ENCODE results near the gene SLC15A1. TPM values are rescaled to one million over a fixed set of nuclear protein-coding genes. Genes with fewer than 3 reads are reported as not detected.

The SLC15A1 gene
- total RNA-seq, 1 experiment from 2014 or later = 2.6 TPM

GRCh38 chr13:98652276-98652675 is 100.2 kb downstream of the SLC15A1 start (continued):
- TF ChIP-seq FOSL1 (IDR thresholded peaks at IDR 0.05; ENCODE audit: low read depth) (no peak), CEBPB (IDR thresholded peaks at IDR 0.05; ENCODE audit: low read depth) (no peak), MAX (IDR thresholded peaks at IDR 0.05) (no peak), ATF3 (IDR thresholded peaks at IDR 0.05) (no peak), ZBTB33 (IDR thresholded peaks at IDR 0.05; ENCODE audit: extremely low read depth, insufficient replicate concordance, low read length) (no peak)

- POLR2A ChIA-PET = no interaction called here
- Histone ChIP-seq H3K79me2 (ENCODE audit: insufficient read depth, low read length) (no peaks in the 10 kb centered on the region), H3K36me3 (ENCODE audit: control insufficient read depth in 1 of 2, insufficient read depth in 2 of 2, low read length in 2 of 2) (no peaks in the 10 kb centered on the region), H3K27ac (ENCODE audit: low read depth, low read length) (no peak overlapping the region), H4K20me1 (ENCODE audit: insufficient read depth) (no peaks in the 10 kb centered on the region), H3K4me3 (replicated peaks in 1 of 2; ENCODE audit: low read depth in 1 of 2, low read length in 2 of 2) (no peak overlapping the region), H3K27me3 (ENCODE audit: insufficient read depth, low read length) (no peaks in the 10 kb centered on the region), H3K4me2 (ENCODE audit: low read length) (no peak overlapping the region), H2AFZ (ENCODE audit: low read depth, low read length, poor library complexity, severe bottlenecking) (no peak overlapping the region), H3K9me2 (ENCODE audit: insufficient read depth) (no peaks in the 10 kb centered on the region), H3K9me3 (ENCODE audit: control insufficient read depth in 1 of 2, insufficient read depth in 1 of 2, low read depth in 1 of 2, low read length in 2 of 2) (no peaks in the 10 kb centered on the region), H3K9ac (ENCODE audit: low read length) (no peak overlapping the region), H3K4me1 (ENCODE audit: control insufficient read depth in 1 of 2, insufficient read depth in 2 of 2, low read length in 2 of 2) (peaks cover 0 to 24% of the 10 kb centered on the region in 2 experiments; a peak in 2 of 4 replicates)
- DNase-seq (ENCODE audit: low read depth, low spot score) (no peak), ATAC-seq (no peak)
- TF ChIP-seq ZNF274 (IDR thresholded peaks at IDR 0.05; ENCODE audit: low read depth, low read length) = no peak
- TF ChIP-seq SRF (IDR thresholded peaks at IDR 0.05; ENCODE audit: low read depth) = no peak
- no peak for TF ChIP-seq TCF7L2 (IDR thresholded peaks at IDR 0.05; ENCODE audit: borderline replicate concordance, extremely low read depth, insufficient read depth, insufficient read length)
- TF ChIP-seq RAD21 (IDR thresholded peaks at IDR 0.05; ENCODE audit: low read depth) = no peak
- no peak for TF ChIP-seq JUND (IDR thresholded peaks at IDR 0.05)
- no peak for TF ChIP-seq REST (IDR thresholded peaks at IDR 0.05; ENCODE audit: low read depth)
- TF ChIP-seq EGR1 (IDR thresholded peaks at IDR 0.05; ENCODE audit: low read depth) = no peak
- TF ChIP-seq SP1 (IDR thresholded peaks at IDR 0.05; ENCODE audit: low read depth) = no peak
- TF ChIP-seq CTCF (IDR thresholded peaks at IDR 0.05 in 2 of 3, conservative IDR thresholded peaks at IDR 0.05 in 1 of 3; ENCODE audit: borderline replicate concordance in 1 of 3, insufficient read depth in 1 of 3, low read depth in 2 of 3, low read length in 2 of 3) = no peak
- no peak for TF ChIP-seq FOSL1 (IDR thresholded peaks at IDR 0.05; ENCODE audit: low read depth)
- no peak for TF ChIP-seq ZFX (IDR thresholded peaks at IDR 0.05)
- RAD21 ChIA-PET (ENCODE audit: low non-redundant PET in 1 of 2, low total read pairs in 2 of 2, uncharacterized antibody in 2 of 2, unreplicated experiment in 2 of 2) = no interaction called here
- BruUV-seq (replicated peaks) = no TSS peak
- CTCF ChIA-PET = interaction anchor here (3.2 kb wide), 1 partner anchor 205 kb away, joined by 41 read pairs; no protein-coding TSS in a partner anchor
- intact Hi-C loops (cut with micrococcal nuclease) = loop anchor here (2.0 to 5.0 kb wide), 2 partner anchors 75 to 184 kb away; partner anchors contain the start of gene STK24
These were observed 100.7 kb downstream of the SLC15A1 start for GRCh38 chr13:98651744-98652143.

All from HCT116 (cell line).